Measurements from ENCODE around the gene TMIGD2. TPM values are rescaled to one million over a fixed set of nuclear protein-coding genes. Genes with fewer than 3 reads are reported as not detected.

The TMIGD2 gene
- total RNA-seq, 1 donor from 2014 or later = 0.52 TPM

- no peaks in the 10 kb centered on the region for H3K4me1 ChIP-seq (ENCODE audit: control insufficient read depth in 3 of 3, insufficient read depth in 3 of 3, low read length in 3 of 3)
- H3K9me3 ChIP-seq (ENCODE audit: control insufficient read depth in 3 of 3, low read length in 3 of 3) = no peaks in the 10 kb centered on the region
- no peak overlapping the region for H3K9ac ChIP-seq (ENCODE audit: low read depth in 1 of 3, low read length in 3 of 3)
- H3K27ac ChIP-seq (ENCODE audit: low read depth, low read length) = no peak overlapping the region
- H3K4me3 ChIP-seq (ENCODE audit: low read length in 3 of 3) = no peak overlapping the region
- H3K36me3 ChIP-seq (ENCODE audit: control insufficient read depth in 3 of 3, insufficient read depth in 3 of 3, low read length in 3 of 3) = peaks cover 28 to 32% (median 31%) of the 10 kb centered on the region in 3 donors
- no peaks in the 10 kb centered on the region for H3K27me3 ChIP-seq (ENCODE audit: control insufficient read depth in 3 of 3, insufficient read depth in 3 of 3, low read length in 3 of 3)
These were observed 34.0 kb downstream of the TMIGD2 start for GRCh38 chr19:4267901-4268815.

GRCh38 chr19:4267101-4267900, 34.9 kb downstream of the TMIGD2 start:
- H3K27me3 ChIP-seq (ENCODE audit: control insufficient read depth in 3 of 3, insufficient read depth in 3 of 3, low read length in 3 of 3) = no peaks in the 10 kb centered on the region
- H3K9ac ChIP-seq (ENCODE audit: low read depth in 1 of 3, low read length in 3 of 3) = no peak overlapping the region
- H3K9me3 ChIP-seq (ENCODE audit: control insufficient read depth in 3 of 3, low read length in 3 of 3) = no peaks in the 10 kb centered on the region
- H3K4me3 ChIP-seq (ENCODE audit: low read length in 3 of 3) = no peak overlapping the region
- H3K27ac ChIP-seq (ENCODE audit: low read depth, low read length) = no peak overlapping the region
- H3K4me1 ChIP-seq (ENCODE audit: control insufficient read depth in 3 of 3, insufficient read depth in 3 of 3, low read length in 3 of 3) = no peaks in the 10 kb centered on the region
- H3K36me3 ChIP-seq (ENCODE audit: control insufficient read depth in 3 of 3, insufficient read depth in 3 of 3, low read length in 3 of 3) = peaks cover 32 to 39% (median 33%) of the 10 kb centered on the region in 3 donors

GRCh38 chr19:4266253-4267000, 35.8 kb downstream of the TMIGD2 start:
- H3K9me3 ChIP-seq (ENCODE audit: control insufficient read depth in 3 of 3, low read length in 3 of 3) = no peaks in the 10 kb centered on the region
- no peaks in the 10 kb centered on the region for H3K4me1 ChIP-seq (ENCODE audit: control insufficient read depth in 3 of 3, insufficient read depth in 3 of 3, low read length in 3 of 3)
- no peak overlapping the region for H3K9ac ChIP-seq (ENCODE audit: low read depth in 1 of 3, low read length in 3 of 3)
- H3K4me3 ChIP-seq (ENCODE audit: low read length in 3 of 3) = no peak overlapping the region
- H3K27ac ChIP-seq (ENCODE audit: low read depth, low read length) = no peak overlapping the region
- H3K27me3 ChIP-seq (ENCODE audit: control insufficient read depth in 3 of 3, insufficient read depth in 3 of 3, low read length in 3 of 3) = no peaks in the 10 kb centered on the region
- peaks cover 33 to 41% (median 36%) of the 10 kb centered on the region in 3 donors for H3K36me3 ChIP-seq (ENCODE audit: control insufficient read depth in 3 of 3, insufficient read depth in 3 of 3, low read length in 3 of 3)

- Histone ChIP-seq H3K4me3 (ENCODE audit: low read length in 3 of 3) (no peak overlapping the region), H3K27ac (ENCODE audit: low read depth, low read length) (no peak overlapping the region), H3K36me3 (ENCODE audit: control insufficient read depth in 3 of 3, insufficient read depth in 3 of 3, low read length in 3 of 3) (peaks cover 41 to 51% (median 43%) of the 10 kb centered on the region in 3 donors), H3K9me3 (ENCODE audit: control insufficient read depth in 3 of 3, low read length in 3 of 3) (no peaks in the 10 kb centered on the region), H3K4me1 (ENCODE audit: control insufficient read depth in 3 of 3, insufficient read depth in 3 of 3, low read length in 3 of 3) (no peaks in the 10 kb centered on the region), H3K27me3 (ENCODE audit: control insufficient read depth in 3 of 3, insufficient read depth in 3 of 3, low read length in 3 of 3) (no peaks in the 10 kb centered on the region), H3K9ac (ENCODE audit: low read depth in 1 of 3, low read length in 3 of 3) (no peak overlapping the region)
These were observed 37.4 kb downstream of the TMIGD2 start for GRCh38 chr19:4264812-4265211.

- Histone ChIP-seq H3K27me3 (ENCODE audit: control insufficient read depth in 3 of 3, insufficient read depth in 3 of 3, low read length in 3 of 3) (no peaks in the 10 kb centered on the region), H3K4me1 (ENCODE audit: control insufficient read depth in 3 of 3, insufficient read depth in 3 of 3, low read length in 3 of 3) (no peaks in the 10 kb centered on the region), H3K9ac (ENCODE audit: low read depth in 1 of 3, low read length in 3 of 3) (no peak overlapping the region), H3K27ac (ENCODE audit: low read depth, low read length) (no peak overlapping the region), H3K36me3 (ENCODE audit: control insufficient read depth in 3 of 3, insufficient read depth in 3 of 3, low read length in 3 of 3) (peaks cover 42 to 51% (median 44%) of the 10 kb centered on the region in 3 donors), H3K4me3 (ENCODE audit: low read length in 3 of 3) (no peak overlapping the region), H3K9me3 (ENCODE audit: control insufficient read depth in 3 of 3, low read length in 3 of 3) (peaks cover 0 to 5% (median 2%) of the 10 kb centered on the region in 3 donors)
These were observed 41.5 kb downstream of the TMIGD2 start for GRCh38 chr19:4260613-4261191.

GRCh38 chr19:4258181-4258580, 44.0 kb downstream of the TMIGD2 start:
- H3K9me3 ChIP-seq (ENCODE audit: control insufficient read depth in 3 of 3, low read length in 3 of 3) = peaks cover 0 to 8% (median 2%) of the 10 kb centered on the region in 3 donors
- H3K4me3 ChIP-seq (ENCODE audit: low read length in 3 of 3) = no peak overlapping the region
- H3K27me3 ChIP-seq (ENCODE audit: control insufficient read depth in 3 of 3, insufficient read depth in 3 of 3, low read length in 3 of 3) = no peaks in the 10 kb centered on the region
- H3K9ac ChIP-seq (ENCODE audit: low read depth in 1 of 3, low read length in 3 of 3) = no peak overlapping the region
- H3K4me1 ChIP-seq (ENCODE audit: control insufficient read depth in 3 of 3, insufficient read depth in 3 of 3, low read length in 3 of 3) = no peaks in the 10 kb centered on the region
- peaks cover 55 to 64% (median 57%) of the 10 kb centered on the region in 3 donors for H3K36me3 ChIP-seq (ENCODE audit: control insufficient read depth in 3 of 3, insufficient read depth in 3 of 3, low read length in 3 of 3)
- no peak overlapping the region for H3K27ac ChIP-seq (ENCODE audit: low read depth, low read length)

GRCh38 chr19:4257025-4257424, 45.2 kb downstream of the TMIGD2 start:
- H3K9me3 ChIP-seq (ENCODE audit: control insufficient read depth in 3 of 3, low read length in 3 of 3) = peaks cover 0 to 8% (median 2%) of the 10 kb centered on the region in 3 donors
- no peaks in the 10 kb centered on the region for H3K27me3 ChIP-seq (ENCODE audit: control insufficient read depth in 3 of 3, insufficient read depth in 3 of 3, low read length in 3 of 3)
- H3K27ac ChIP-seq (ENCODE audit: low read depth, low read length) = no peak overlapping the region
- H3K4me3 ChIP-seq (ENCODE audit: low read length in 3 of 3) = no peak overlapping the region
- peaks cover 57 to 61% (median 58%) of the 10 kb centered on the region in 3 donors for H3K36me3 ChIP-seq (ENCODE audit: control insufficient read depth in 3 of 3, insufficient read depth in 3 of 3, low read length in 3 of 3)
- H3K9ac ChIP-seq (ENCODE audit: low read depth in 1 of 3, low read length in 3 of 3) = no peak overlapping the region
- H3K4me1 ChIP-seq (ENCODE audit: control insufficient read depth in 3 of 3, insufficient read depth in 3 of 3, low read length in 3 of 3) = no peaks in the 10 kb centered on the region

- H3K4me1 ChIP-seq (ENCODE audit: control insufficient read depth in 3 of 3, insufficient read depth in 3 of 3, low read length in 3 of 3) = no peaks in the 10 kb centered on the region
- H3K9me3 ChIP-seq (ENCODE audit: control insufficient read depth in 3 of 3, low read length in 3 of 3) = peaks cover 0 to 8% (median 2%) of the 10 kb centered on the region in 3 donors
- H3K27ac ChIP-seq (ENCODE audit: low read depth, low read length) = no peak overlapping the region
- no peaks in the 10 kb centered on the region for H3K27me3 ChIP-seq (ENCODE audit: control insufficient read depth in 3 of 3, insufficient read depth in 3 of 3, low read length in 3 of 3)
- H3K36me3 ChIP-seq (ENCODE audit: control insufficient read depth in 3 of 3, insufficient read depth in 3 of 3, low read length in 3 of 3) = peaks cover 55 to 65% (median 58%) of the 10 kb centered on the region in 3 donors
- H3K9ac ChIP-seq (ENCODE audit: low read depth in 1 of 3, low read length in 3 of 3) = no peak overlapping the region
- H3K4me3 ChIP-seq (ENCODE audit: low read length in 3 of 3) = no peak overlapping the region
These were observed 45.6 kb downstream of the TMIGD2 start for GRCh38 chr19:4256563-4256962.
